ENCODE results near the gene FBXW7.

FBXW7 gene

DNA sequence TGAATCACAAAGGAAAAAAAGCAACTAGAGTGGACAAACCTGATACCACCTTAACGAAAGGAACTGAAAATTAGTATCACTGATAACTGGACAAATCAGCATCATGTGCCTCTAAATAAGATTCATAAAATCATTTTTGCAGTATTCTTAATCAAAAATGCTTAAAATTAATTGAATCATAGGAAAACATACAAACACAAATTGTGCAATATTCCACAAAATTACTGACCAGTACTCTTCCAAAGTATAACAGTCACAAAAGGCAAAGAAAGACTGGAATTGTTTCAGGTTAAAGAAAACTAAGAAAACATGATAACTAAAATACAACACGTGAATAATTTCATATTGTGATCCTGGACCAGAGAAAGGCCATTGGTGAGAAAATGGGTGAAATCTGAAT is 27.1 kb downstream of the FBXW7 start:
- DNase-seq: no peak

DNA sequence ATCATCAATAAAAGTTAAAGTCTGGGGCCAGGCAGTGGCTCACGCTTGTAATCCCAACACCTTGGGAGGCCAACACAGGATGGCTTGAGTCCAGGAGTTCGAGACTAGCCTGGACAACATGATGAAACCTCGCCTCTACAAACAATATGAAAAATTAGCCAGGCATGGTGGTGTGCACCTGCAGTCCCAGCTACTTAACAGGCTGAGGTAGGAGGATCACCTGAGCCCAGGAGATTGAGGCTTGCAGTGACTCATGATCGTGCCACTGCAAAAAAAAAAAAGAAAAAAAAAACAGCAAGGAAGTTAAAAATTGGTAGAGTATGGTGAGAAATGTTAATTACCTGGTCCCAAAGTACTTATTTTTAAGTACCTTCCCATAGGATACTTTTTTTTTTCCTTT is 27.5 kb downstream of the FBXW7 start:
- no peak for DNase-seq

DNA sequence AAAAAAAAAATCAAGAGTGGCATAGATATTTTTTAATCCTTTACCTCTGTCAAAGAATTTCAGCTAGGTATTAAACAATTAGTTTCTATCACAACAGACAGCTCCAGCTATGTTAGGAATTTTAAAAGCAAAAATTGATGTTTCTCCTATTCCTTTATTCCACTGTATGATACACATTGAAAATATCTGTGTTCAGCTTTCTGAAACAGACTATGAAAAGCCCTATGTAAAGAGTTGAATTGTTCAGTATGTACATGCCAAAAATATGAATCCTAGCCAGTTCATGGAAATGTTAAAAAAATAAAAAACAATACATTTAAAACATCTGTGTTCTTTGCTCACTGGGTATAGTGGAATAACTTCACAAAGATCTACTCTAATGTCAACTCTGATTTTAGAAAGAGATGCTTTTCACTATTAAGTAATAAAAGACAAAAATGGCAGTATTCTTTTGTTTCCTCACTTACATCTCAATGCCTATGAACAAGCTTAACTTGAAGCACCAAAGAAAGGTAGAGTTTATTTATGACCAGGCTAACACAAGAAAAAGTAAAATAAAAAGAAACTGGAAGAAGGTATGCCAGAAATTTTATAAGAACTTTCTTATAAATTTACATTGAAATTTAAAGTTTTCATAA is 32.1 kb downstream of the FBXW7 start:
- DNase-seq: no peak

DNA sequence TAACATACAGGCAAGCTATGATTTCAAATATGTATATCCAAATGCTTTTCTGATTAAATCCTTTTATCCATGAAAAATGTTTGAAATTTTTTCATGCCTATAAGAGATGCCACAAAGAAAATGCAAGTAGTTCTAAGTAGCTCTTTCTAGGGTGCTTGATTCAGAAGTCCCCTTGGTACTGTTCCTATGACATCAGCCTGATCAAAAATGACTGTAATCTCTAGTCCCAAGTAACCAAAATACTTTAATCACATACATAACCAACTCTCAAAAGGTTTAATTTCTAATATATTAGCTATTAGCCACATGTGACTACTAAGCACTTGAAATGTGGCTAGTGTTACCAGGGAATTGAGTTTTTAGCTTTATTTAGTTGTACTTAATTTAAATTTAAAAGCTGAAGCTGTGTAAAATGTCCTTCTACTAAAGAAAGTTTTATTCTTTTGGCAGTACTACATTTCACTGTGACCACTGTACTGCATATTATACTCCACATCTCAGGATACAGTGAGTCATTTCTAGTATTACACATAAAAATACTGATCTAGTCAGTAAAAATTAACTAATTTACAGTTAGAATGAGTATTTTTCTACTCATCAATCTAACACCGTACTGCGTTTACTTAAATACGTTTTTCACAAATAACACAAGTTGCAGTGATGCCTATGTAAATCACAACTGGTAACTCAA is 33.9 kb downstream of the FBXW7 start:
- no peak for DNase-seq

DNA sequence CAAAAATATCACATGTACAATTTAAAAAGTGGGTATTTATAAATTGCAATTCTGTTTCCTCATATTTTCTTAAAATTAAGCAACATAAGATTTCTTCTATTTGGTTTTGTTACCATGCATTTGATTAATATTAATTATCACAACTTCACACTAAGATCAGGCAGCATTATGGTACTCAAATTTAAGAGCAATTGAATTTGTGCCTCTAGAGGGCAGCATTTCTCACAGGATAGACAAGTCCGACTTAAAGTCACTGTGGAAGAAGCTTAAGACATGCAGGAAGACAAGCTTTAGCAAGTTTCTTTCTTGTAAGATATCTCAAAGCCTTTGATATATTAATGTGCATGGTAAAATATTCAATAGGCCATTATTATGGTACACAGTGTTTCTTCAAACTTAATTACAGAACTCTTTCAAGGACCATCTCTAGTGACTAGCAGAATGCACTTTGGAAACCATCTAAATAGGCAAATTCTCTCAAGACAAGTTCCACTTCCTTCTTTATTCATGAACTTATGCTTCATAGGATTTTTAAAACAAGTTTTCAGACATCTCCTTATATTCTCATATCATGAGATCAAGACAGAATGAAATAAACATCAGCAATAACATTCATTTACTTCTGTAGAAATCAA is 35.0 kb downstream of the FBXW7 start:
- peak; percentile 7 for DNase-seq

DNA sequence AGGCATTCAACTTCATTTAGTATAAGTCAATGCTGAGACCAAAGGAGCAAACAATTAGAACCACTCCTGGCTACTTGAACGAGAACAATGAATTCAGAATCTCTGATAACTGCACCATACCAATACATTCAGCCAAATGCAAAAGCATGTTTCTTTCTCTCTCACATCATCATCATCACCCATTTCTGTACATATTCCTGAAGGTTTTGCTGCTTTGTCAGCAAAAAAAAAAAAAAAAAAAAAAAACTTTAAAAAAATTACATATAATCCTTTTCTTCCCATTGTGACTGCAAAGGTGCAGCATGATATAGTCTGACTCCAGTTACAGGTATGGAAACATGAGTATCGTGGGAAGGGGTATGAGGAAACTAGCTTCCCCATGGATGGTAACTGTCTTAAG is 35.6 kb downstream of the FBXW7 start:
- no peak for DNase-seq

DNA sequence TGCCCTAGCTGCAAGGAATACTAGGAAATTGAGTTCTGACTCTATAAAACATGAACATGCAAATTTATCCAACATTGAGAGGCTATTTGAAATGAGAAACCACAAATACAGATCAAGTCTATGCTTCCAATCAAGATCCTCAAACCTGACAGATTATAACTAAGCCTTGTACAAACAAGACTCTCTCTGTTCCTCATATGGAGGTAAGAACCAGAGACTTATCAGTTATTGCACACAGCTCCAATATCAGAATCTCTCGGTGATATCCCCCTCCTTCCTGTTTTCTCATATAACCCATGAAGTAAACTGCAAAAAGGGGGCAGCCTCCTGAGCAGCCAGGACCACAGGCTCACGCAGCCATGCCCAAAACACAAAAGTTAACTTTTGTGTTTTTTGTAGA is 36.5 kb downstream of the FBXW7 start:
- no peak for DNase-seq

DNA sequence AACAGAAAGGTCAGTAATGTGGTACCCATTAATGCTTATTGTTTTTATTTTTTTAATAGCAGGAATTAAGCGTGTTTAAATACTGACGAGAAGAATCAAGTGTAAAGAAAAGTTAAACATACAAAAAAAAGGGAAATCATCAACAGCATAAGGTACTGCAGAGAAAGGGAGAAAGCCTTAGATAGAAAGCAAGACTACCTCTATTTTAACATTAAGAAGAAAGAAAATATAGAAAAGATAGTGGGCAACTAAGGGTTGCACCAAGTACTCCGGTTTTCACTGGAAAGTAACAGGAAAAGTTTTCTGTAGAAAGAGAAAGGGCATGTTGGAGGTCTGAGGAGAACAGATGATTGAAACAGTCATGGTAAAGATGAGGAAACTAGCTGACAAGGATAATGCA is 41.9 kb downstream of the FBXW7 start:
- no peak for DNase-seq

DNA sequence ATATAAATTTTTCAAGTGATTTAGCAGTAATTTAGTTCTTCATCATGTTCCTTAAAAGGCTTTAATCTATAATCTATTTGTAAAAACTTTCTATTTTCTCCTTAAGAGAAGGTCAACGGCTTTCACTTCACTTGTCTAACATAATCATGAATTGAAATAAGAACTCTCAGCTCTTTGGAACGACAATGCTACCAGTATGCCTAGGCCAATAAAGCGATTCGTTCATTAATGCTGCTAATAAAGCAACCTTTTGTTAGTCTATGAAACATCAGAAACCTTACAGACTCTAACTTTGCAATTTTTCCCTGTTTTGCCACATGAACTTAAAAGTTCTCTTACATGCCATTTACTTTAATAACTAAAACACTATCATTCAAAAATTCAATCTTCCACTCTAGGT is 47.6 kb downstream of the FBXW7 start:
- DNase-seq: no peak

DNA sequence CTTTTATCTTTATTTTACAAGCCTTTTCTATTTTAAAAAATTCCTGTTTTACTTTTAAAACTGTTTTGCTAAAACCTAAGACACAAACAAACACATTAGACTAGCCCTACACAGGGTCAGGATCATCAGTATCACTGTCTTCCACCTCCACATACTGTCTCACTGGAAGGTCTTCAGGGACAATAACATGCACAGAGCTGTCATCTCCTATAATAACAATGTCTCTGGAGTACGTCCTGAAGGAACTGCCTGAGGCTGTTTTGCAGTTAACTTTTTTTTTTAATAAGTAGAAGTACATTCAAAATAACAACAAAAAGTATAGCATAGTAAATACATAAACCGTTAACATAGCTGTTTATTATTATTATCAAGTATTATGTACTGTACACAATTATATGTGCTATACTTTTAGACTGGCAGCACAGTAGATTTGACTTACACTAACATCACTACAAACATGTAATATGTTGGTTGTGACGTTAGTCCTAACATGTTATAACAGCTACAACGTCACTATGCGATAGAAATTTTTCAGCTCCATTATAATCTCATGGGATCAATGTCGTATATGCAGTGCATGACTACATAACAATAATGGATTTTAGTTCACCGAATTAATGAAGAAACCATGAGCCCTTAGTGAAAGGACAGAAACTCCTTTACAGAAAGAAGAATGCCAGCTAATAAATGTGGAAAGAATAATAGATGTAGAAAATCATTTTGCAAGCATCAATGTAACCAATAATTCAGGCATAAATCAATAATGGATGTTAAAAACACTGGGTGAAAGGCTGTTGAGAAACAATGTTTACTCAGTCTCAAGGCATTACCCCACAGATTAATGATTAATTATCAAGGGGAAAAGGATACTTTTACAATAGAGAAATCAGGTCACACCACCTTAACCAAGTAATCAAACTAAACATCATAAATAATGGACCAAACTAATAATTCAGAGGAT is 49.2 kb downstream of the FBXW7 start:
- DNase-seq: no peak

DNA sequence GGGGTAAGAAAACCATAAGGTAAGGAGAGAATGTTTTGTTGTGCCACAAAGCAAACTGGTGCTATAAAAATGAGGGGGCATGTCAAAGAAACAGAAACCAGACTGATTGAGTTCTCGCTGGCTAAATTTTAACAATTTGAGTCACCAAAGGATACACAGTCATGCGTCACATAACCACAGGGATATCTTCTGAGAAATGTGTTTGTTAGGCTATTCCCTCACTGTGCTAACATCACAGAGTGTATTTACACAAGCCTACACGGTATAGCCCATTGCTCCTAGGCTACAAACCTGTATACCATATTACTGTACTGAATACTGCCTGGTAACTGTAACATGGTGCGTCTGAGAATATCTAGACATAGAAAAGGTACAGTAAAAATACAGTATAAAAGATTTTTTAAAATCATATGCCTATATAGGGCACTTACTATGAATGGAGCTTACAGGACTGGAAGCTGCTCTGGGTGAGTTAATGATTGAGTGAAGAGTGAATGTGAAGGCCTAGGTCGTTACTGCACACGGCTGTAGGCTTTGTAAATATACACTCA is 50.1 kb downstream of the FBXW7 start:
- no peak for DNase-seq

DNA sequence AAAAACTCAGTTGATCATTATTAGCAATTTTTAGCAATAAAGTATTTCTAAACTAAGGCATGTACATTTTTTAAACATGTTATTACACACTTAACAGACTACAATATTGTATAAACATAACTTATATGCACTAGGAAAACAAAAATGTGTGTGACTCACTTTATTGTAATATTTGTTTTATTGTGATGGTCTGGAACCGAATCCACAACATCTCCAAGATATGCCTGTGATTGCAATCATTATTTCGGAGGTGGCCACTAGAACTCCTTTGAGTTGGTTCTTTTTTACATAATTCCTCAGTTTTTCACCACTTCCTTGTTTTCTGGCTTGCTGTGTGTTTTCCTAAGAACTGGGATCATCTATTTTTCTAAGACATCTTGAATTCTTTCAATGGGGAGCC is 53.7 kb downstream of the FBXW7 start:
- no peak for DNase-seq

DNA sequence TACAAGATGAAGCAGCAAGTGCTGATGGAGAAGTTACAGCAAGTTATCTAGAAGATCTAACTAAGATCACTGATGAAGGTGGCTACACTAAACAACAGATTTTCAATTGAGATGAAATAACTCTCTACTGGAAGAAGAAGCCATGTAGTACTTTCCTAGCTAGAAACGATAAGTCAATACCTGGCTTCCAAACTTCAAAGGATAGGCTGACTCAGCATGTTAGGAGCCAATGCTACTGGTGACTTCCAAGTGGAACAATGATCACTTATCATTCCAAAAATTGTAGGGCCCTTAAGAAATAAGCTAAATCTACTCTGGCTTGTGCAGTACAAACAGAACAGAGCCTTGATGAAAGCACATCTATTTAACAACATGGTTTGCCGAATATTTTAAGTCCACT is 55.0 kb downstream of the FBXW7 start:
- no peak for DNase-seq

DNA sequence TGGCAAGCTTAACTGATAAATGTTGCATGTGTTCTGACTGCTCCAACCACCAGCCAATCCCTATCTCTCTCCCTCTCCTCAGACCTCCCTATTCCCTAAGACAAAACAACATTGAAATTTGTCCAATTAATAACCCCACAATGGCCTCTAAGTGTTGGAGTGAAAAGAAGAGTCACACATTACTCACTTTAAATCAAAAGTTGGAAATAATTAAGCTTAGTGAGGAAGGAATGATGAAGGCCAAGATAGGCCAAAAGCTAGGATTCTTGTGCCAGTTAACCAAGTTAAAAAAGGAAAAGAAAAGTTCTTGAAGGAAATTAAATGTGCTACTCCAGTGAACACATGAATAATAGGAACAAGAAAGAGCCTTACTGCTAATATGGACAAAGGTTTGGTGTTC is 55.6 kb downstream of the FBXW7 start:
- no peak for DNase-seq

DNA sequence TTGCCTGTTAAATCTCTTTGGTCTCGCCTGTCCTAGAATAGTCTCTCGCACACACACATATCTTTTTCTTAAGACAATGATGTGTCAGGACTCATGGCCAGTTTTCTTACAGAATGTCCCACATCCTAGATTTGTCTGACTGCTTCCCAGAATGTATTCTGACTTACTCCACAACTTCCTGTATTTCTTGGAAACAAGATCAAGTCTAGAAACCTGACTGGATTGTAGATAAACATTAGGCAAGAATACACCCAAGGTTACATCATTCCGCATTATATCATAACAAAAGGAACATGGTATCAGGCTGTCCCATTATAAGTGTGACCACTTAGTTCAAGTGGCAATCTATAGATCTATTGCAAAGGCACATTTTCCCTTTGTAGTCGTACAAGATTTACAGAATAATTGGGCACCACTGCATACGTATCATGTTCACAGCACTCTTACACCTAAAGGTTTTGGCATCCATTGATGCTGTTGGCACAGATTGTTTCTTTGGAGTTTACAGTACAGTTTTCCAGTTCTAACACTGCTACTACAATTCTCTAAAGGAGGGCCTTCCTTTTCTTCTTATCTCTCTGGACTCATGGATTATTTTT is 56.4 kb downstream of the FBXW7 start:
- no peak for DNase-seq

DNA sequence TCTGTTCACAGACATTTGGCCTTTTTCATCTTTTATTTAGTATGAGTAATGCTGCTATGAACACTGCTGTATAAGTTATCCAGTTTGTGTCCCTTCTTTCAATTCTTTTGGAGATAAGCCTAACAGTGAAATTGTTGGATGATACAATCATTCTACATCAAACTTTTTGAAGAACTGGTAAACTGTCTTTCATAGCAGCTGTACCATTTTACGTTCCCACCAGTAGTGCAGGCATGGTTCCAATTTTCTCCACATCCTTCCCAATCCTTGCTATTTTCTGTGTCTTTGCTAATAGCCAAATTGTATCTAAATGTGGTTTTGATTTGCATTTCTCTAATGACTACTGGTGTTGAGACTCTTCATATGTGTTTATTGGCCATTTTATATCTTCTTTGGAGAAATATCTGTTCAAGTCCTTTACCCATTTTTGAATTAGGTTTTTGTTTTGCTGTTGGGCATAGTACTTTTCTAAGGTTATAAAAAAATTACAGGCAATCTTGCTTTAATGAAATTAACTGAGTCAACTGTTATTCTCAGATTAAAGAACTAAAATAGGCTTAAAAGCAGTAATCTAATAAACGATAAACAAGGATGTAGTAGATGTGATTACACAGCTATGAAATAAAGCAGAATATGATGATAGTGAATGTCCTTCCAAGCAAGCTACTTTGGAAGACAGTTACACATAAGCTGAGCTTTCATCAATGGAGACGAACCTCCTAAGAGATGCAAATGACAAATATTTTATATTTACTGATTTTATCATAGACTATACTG is 57.2 kb downstream of the FBXW7 start:
- no peak for DNase-seq

DNA sequence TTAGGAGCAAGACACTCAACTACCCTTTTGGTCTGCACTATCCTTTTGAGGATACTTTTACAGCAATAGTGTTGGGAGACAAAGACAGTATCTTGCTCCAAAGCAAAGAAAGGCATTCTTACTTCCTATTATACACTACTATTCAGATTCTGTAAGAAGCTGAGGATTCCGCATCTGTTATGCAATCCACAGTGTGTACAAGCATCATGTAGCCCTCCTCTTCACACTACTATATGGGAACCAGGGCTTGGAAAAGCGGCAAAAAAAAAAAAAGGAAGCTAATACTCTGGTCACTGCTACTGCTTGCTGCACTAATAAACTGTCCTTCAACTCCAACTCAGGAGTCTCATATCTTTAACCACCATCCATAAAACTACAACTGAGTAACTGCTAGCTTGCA is 59.1 kb downstream of the FBXW7 start:
- DNase-seq: no peak

DNA sequence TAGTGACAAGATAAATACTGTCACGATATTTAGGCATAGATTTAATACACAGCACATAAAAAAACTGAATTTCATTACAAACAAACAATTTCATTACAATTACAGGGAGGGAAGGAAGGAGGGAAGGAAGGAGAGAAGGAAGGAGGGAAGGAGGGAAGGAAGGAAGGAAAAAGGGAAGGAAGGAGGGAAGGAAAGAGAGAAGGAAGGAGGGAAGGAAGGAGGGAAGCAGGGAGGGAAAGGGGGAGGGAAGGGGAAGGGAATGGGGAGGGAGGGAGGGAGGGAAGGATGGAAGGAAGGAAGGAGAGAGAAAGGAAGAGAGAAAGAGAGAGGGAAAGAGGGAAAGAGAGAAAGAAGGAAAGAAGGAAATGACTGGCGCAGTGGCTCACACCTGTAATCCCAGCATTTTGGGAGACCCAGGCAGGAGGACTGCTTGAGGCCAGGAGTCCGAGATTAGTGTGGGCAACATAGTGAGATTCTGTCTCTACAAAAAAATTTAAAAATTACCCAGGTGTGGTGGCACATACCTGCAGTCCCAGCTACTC is 64.6 kb downstream of the FBXW7 start:
- DNase-seq: no peak

DNA sequence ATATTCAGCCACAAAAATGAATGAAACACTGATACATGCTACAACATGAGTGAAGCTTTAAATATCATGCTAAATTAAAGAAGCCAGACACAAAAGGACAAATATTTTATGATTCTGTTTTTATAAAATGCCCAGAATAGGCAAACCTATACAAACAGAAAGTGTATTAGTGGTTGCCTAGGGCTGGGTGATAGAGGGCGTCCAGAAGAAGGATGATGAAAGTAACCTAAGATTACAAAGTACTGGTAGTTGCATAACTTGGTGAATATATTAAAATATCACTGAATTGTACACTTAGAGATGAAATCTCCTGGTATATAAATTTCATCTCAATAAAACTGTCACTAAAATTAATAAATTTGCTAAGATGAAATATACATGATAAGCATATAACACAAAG is 67.5 kb downstream of the FBXW7 start:
- DNase-seq: no peak

DNA sequence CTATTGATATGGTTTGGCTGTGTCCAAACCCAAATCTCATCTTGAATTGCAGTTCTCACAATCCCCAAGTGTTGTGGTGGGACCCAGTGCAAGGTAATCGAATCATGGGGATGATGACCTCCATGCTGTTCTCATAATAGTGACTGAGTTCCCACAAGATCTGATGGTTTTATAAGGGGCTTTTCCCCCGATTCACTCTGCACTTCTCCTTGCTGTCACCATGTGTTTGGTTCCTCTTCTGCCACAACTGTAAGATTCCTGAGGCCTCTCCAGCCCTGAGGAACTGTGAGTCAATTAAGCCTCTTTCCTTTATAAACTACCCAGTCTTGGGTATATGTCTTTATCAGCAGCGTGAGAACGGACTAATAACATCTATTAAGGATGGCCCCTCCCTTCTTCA is 68.8 kb downstream of the FBXW7 start:
- DNase-seq: no peak

DNA sequence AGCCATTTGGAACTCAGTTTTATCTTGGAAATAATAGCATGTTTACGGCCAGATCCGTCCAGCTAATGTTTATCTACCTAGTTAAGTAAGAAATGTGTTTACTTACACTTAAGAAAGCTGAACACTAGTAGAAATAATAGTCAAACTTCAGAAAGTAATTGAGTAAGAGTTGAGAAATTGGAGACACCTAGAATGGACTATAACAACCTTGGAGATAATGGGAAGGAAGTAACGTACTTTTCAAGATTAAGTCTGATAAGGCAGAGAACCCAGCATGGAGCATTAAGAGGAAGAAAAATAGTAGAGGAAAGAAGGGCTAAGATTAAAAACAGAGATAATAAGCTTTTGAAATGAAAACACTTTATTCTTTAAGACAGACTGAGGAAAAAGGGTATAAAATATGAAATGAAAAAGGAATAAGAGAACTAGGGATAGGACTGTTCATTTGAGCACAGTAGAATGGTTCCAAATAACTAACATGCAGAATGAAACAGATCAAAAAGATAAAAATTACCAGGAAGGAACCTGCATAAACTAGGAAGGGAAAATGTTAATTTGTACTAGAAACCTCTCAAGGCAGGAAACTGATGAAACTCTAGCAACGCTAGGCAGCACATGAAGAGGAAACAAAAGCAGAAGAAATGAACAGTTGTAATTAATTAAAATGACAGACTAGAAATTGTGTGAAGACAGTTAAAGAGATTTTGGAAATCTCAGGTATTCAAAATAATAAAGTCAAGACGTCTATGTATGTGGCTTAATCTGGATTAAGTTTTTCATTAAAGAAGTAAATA is 71.7 kb downstream of the FBXW7 start:
- no peak for DNase-seq
